Stomach (tissue), 9 donors: Measurements from ENCODE around the gene KIAA1671. TPM values are rescaled to one million over a fixed set of nuclear protein-coding genes. Genes with fewer than 3 reads are reported as not detected.

Experiments used
- DNase-seq, 2 donors: peaks; one replicate each; pipeline versions ENCODE4 v3.0.0 to v3.0.0-alpha.2; 2013 to 2019
- H3K27ac ChIP-seq, 5 donors: fragments of 200-600 bp in 4 of 5; sonication (generic) in 4 of 5; one replicate each; pipeline ENCODE4 v1.5.1; 2013 to 2019; ENCODE audit warnings: mild to moderate bottlenecking in 1 of 5, moderate library complexity in 1 of 5
- H3K27me3 ChIP-seq, 3 donors: fragments of 200-600 bp; sonication (generic); one replicate each; pipeline ENCODE4 v1.5.1; 2017 to 2019; ENCODE audit warnings: mixed run types in 1 of 3
- H3K36me3 ChIP-seq, 4 donors: fragments of 200-600 bp; sonication (generic); 1 replicate in 3 of 4; 2 replicates in 1 of 4; pipeline ENCODE4 v1.5.1; 2016 to 2019
- H3K4me1 ChIP-seq, 4 donors: fragments of 200-600 bp; sonication (generic); one replicate each; pipeline ENCODE4 v1.5.1; 2016 to 2019
- H3K4me3 ChIP-seq, 4 donors: fragments of 200-600 bp; sonication (generic) in 3 of 4; one replicate each; pipeline ENCODE4 v1.5.1; 2016 to 2019; ENCODE audit warnings: mild to moderate bottlenecking in 1 of 4
- H3K9me3 ChIP-seq, 4 donors: fragments of 200-600 bp; sonication (generic); one replicate each; pipeline ENCODE4 v1.5.1; 2016 to 2019
- EP300 ChIP-seq: sonication (generic); formaldehyde crosslinking; IDR thresholded peaks from one replicate; pipeline ENCODE4 v1.6.1; 2017; ENCODE audit warnings: antibody characterized with exemption
- POLR2A ChIP-seq, 4 donors: fragments of 450-650 bp; IDR thresholded peaks; one replicate each; pipeline ENCODE4 v1.6.1; 2016; ENCODE audit warnings: antibody characterized with exemption in 4 of 4, control low read depth in 2 of 4, mild to moderate bottlenecking in 1 of 4, moderate library complexity in 1 of 4
- POLR2AphosphoS5 ChIP-seq, 3 donors: sonication (generic); formaldehyde crosslinking; IDR thresholded peaks; one replicate each; pipeline ENCODE4 v1.6.1; 2016; ENCODE audit warnings: antibody characterized with exemption in 3 of 3
- WGBS, 5 donors: extraction: QIAGEN DNeasy Blood & Tissue Kit in 3 of 5; methylation state at CpG; one replicate each; pipeline versions ENCODE4 v1.1.5 to v1.1.7; 2013 to 2018; 5-methylcytosine and 5-hydroxymethylcytosine counted together
- intact Hi-C: fragments of 100-400 bp; cut with DNase I; formaldehyde crosslinking; loops from one replicate; pipeline ENCODE4 v1.15.1; 2023; ENCODE audit warnings: low total_unique reads
- polyA plus RNA-seq, 3 donors: library from polyadenylated mRNA; stranded (reverse); fragments of 200-250 nt; gene quantifications; one replicate each; pipeline ENCODE4 v1.2.3, GENCODE V29; 2013
- total RNA-seq, 5 donors: library from RNA; depleted of rRNA; stranded (reverse); fragments of >200 nt; gene quantifications; one replicate each; pipeline versions ENCODE4 v1.1.0 to v1.2.3, GENCODE V29; 2014 to 2016
- TF ChIP-seq, protein P1 (sequence below), 7 experiments: fragments of 450-650 bp in 4 of 7; fragments of 200-600 bp in 3 of 7; sonication (generic) in 3 of 7; IDR thresholded peaks; one replicate each; pipeline ENCODE4 v1.5.1; 2016 to 2019; ENCODE audit warnings: antibody characterized with exemption in 7 of 7, control low read depth in 2 of 7, mild to moderate bottlenecking in 1 of 7
- donor health status: healthy with polysubstance abuse.
- donor health status: Bipolar disorder and iron deficiency.
- donor health status: healthy.

The KIAA1671 gene
- total and polyA plus RNA-seq, 8 donors, result 5.7 to 80.5 (median 32.5) TPM

DNA sequence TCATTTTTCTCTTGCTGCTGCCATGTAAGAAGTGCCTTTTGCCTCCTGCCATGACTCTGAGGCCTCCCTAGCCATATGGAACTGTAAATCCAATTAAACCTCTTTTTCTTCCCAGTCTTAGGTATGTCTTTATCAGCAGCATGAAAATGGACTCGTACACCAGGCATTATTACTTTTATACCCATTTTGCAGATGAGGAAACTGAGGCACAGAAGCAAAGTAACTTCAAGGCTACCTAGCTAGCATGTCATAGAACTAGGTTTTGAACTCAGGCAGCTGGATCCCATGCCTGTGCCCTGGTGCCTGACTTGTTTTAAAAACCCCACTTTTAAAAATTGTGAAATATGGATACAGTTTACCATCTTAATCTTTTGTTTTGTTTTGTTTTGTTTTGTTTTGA is 25.8 kb downstream of the KIAA1671 start:
- TF ChIP-seq, protein P1, sequence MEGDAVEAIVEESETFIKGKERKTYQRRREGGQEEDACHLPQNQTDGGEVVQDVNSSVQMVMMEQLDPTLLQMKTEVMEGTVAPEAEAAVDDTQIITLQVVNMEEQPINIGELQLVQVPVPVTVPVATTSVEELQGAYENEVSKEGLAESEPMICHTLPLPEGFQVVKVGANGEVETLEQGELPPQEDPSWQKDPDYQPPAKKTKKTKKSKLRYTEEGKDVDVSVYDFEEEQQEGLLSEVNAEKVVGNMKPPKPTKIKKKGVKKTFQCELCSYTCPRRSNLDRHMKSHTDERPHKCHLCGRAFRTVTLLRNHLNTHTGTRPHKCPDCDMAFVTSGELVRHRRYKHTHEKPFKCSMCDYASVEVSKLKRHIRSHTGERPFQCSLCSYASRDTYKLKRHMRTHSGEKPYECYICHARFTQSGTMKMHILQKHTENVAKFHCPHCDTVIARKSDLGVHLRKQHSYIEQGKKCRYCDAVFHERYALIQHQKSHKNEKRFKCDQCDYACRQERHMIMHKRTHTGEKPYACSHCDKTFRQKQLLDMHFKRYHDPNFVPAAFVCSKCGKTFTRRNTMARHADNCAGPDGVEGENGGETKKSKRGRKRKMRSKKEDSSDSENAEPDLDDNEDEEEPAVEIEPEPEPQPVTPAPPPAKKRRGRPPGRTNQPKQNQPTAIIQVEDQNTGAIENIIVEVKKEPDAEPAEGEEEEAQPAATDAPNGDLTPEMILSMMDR (IDR thresholded peaks at IDR 0.05), result no peak
- no peak for TF ChIP-seq POLR2AphosphoS5 (IDR thresholded peaks at IDR 0.05)
- no peak for TF ChIP-seq EP300
- no peak for TF ChIP-seq POLR2A (IDR thresholded peaks at IDR 0.05)
- Histone ChIP-seq H3K27me3 (no peaks in the 10 kb centered on the region), H3K4me1 (peaks cover 21 to 60% (median 27%) of the 10 kb centered on the region in 4 donors), H3K4me3 (no peak overlapping the region), H3K9me3 (no peaks in the 10 kb centered on the region), H3K27ac (peak overlapping the region; percentile 43 to 76 (median 75)), H3K36me3 (no peaks in the 10 kb centered on the region)
- 92 to 98% (median 94%) methylated on average over 1 of the region's 1 CpG for WGBS, 5 donors
- intact Hi-C loops, result no loop called here
- DNase-seq, result no peak

DNA sequence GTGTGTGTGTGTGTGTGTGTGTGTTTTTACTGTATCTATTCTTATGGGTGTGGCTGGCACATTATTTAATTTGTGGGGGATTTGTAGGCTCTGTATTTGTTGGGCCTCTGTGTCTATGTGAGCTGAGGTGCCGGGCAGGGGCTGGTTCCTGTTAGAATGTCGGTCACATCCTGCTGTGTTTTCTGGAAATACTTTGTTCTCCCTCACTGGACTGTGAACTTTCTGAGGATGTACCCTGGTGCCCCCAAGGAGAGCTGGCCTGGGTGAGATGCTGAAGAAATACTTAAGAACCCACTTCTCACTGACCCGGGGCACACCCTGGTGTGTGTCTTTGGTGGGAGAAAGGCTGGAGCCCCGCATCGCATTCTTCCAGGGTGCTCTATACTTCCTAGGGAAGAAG is 28.6 kb downstream of the KIAA1671 start:
- Histone ChIP-seq H3K36me3 (no peaks in the 10 kb centered on the region), H3K9me3 (no peaks in the 10 kb centered on the region), H3K27ac (peak overlapping the region in 2 of 5 donors; percentile 0 to 3), H3K4me1 (peaks cover 14 to 39% (median 21%) of the 10 kb centered on the region in 4 donors), H3K27me3 (no peaks in the 10 kb centered on the region), H3K4me3 (no peak overlapping the region)
- no peak for DNase-seq
- TF ChIP-seq POLR2A (IDR thresholded peaks at IDR 0.05), result no peak
- no peak for TF ChIP-seq EP300
- TF ChIP-seq, protein P1 (IDR thresholded peaks at IDR 0.05), result no peak
- no peak for TF ChIP-seq POLR2AphosphoS5 (IDR thresholded peaks at IDR 0.05)
- intact Hi-C loops, result no loop called here
- 64 to 72% (median 69%) methylated on average over 5 of the region's 5 CpGs for WGBS, 5 donors

DNA sequence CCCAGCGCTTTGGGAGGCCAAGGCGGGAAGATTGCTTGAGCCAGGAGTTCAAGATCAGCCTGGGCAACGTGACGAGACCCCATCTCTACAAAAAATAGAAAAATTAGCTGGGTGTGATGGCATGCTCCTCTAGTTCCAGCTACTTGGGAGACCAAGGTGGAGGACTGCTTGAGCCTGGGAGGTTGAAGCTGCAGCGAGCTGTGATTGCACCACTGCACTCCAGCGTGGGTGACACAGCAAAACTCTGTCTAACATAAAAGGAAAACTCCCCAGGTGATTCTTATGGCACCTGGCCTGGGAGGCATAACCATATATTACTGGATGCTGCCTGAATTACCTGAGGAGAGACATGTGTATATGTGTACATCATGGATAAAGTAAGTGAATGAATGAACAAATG is 29.1 kb downstream of the KIAA1671 start:
- peak overlapping the region in 1 of 5 donors; percentile 3 for H3K27ac ChIP-seq
- intact Hi-C loops, result no loop called here
- H3K4me1 ChIP-seq, result peaks cover 8 to 34% (median 15%) of the 10 kb centered on the region in 4 donors
- H3K27me3 ChIP-seq, result no peaks in the 10 kb centered on the region
- TF ChIP-seq POLR2AphosphoS5 (IDR thresholded peaks at IDR 0.05), result no peak
- TF ChIP-seq, protein P1 (IDR thresholded peaks at IDR 0.05), result no peak
- TF ChIP-seq POLR2A (IDR thresholded peaks at IDR 0.05), result no peak
- TF ChIP-seq EP300, result no peak
- H3K36me3 ChIP-seq, result no peaks in the 10 kb centered on the region
- no peak overlapping the region for H3K4me3 ChIP-seq
- no peaks in the 10 kb centered on the region for H3K9me3 ChIP-seq
- WGBS, 5 donors, result 85 to 90% (median 89%) methylated on average over 6 of the region's 6 CpGs
- no peak for DNase-seq

DNA sequence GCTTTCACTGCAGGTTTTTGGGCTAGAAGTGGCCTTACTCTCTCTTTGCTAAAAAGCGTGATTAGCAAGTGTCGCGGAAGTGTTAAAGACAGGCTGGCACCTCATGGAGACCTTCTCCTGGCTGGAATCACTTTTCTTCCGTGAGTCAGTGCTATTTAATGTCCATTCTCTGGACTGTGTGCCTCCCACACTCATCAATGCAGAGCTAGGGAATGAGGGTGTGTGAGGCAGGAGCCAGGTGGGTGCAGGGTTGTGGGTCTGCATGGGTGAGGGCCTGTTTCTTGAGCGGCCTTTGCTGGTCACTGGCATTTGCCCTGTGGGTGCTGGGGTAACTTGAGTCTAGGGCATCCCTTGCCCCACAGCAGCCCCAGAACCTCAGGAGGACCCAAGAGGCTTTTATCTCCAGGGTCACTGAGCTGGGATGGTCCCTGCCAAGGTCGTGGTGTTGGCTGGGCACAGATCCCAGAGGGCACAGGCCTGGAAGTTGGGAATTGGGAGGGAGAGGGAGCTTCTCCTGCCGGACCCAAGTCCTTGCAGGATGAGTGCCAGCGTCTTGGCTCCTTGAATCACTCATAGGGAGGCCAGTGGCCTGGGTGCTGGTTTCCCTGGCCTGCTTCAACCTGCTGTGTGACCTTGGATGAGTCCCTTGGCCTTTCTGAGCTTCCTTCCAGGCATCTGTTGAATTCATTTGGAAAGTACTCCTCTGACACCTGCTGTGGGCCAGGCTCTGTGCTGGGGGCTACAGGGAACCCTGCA is 30.0 kb downstream of the KIAA1671 start:
- peak overlapping the region in 3 of 5 donors; percentile 29 to 58 (median 43) for H3K27ac ChIP-seq

More for the DNA sequence above, 30.0 kb downstream of the KIAA1671 start:
- H3K4me1 ChIP-seq, result peaks cover 2 to 25% (median 7%) of the 10 kb centered on the region in 4 donors
- H3K4me3 ChIP-seq, result no peak overlapping the region
- intact Hi-C loops, result no loop called here
- no peak for DNase-seq
- H3K9me3 ChIP-seq, result no peaks in the 10 kb centered on the region
- H3K27me3 ChIP-seq, result no peaks in the 10 kb centered on the region
- TF ChIP-seq POLR2AphosphoS5 (IDR thresholded peaks at IDR 0.05), result no peak
- TF ChIP-seq, protein P1 (IDR thresholded peaks at IDR 0.05), result no peak
- TF ChIP-seq EP300, result no peak
- no peak for TF ChIP-seq POLR2A (IDR thresholded peaks at IDR 0.05)
- 67 to 91% (median 77%) methylated on average over 4 to 8 of the region's 8 CpGs for WGBS, 5 donors
- no peaks in the 10 kb centered on the region for H3K36me3 ChIP-seq
